ENCODE data around the gene TBXT. TPM values are rescaled to one million over a fixed set of nuclear protein-coding genes. Genes with fewer than 3 reads are reported as not detected.
"Not testable (repeated sequence)": the region's sequence is repeated elsewhere in the genome, so short reads cannot be mapped to it uniquely, and the experiment has no call there.

Gene TBXT
- total RNA-seq, 4 donors from 2014 or later = 0.17 TPM; not detected in 3

- peaks cover 0 to 8% (median 6%) of the 10 kb centered on the region in 4 donors for H3K4me1 ChIP-seq
- 85% methylated on average over 5 of the region's 5 CpGs for WGBS
- intact Hi-C loops (cut with DNase I) = no loop called here
- peaks cover 0 to 11% (median 0%) of the 10 kb centered on the region in 4 donors for H3K27me3 ChIP-seq
- H3K27ac ChIP-seq (replicated peaks in 1 of 4) = no peak overlapping the region
- H3K36me3 ChIP-seq = no peaks in the 10 kb centered on the region
- H3K4me3 ChIP-seq = no peak overlapping the region
- H3K9me3 ChIP-seq = no peaks in the 10 kb centered on the region
- TF ChIP-seq POLR2AphosphoS5 (IDR thresholded peaks at IDR 0.05) = no peak
- TF ChIP-seq CTCF (IDR thresholded peaks at IDR 0.05) = no peak
- no peak for TF ChIP-seq EP300 (IDR thresholded peaks at IDR 0.05)
- TF ChIP-seq POLR2A (IDR thresholded peaks at IDR 0.05; ENCODE audit: low read depth) = no peak
- DNase-seq (ENCODE audit: extremely low spot score) = no peak
Observed at GRCh38 chr6:166192557-166192956, 24.9 kb upstream of the TBXT start.

- WGBS = 92% methylated on average over 10 of the region's 10 CpGs
- intact Hi-C loops (cut with DNase I) = no loop called here
- H3K36me3 ChIP-seq = no peaks in the 10 kb centered on the region
- H3K27ac ChIP-seq (replicated peaks in 1 of 4) = no peak overlapping the region
- H3K27me3 ChIP-seq = peaks cover 0 to 7% (median 0%) of the 10 kb centered on the region in 4 donors
- TF ChIP-seq POLR2AphosphoS5 (IDR thresholded peaks at IDR 0.05) (no peak), EP300 (IDR thresholded peaks at IDR 0.05) (no peak), CTCF (IDR thresholded peaks at IDR 0.05) (no peak), POLR2A (IDR thresholded peaks at IDR 0.05; ENCODE audit: low read depth) (no peak)
- DNase-seq (ENCODE audit: extremely low spot score) = no peak
- no peak overlapping the region for H3K4me3 ChIP-seq
- peaks cover 0 to 8% (median 6%) of the 10 kb centered on the region in 4 donors for H3K4me1 ChIP-seq
- H3K9me3 ChIP-seq = no peaks in the 10 kb centered on the region
Observed at GRCh38 chr6:166192136-166192535, 24.5 kb upstream of the TBXT start.

GRCh38 chr6:166179704-166180103 lies 12.1 kb upstream of the TBXT start:
- WGBS = 79% methylated on average over 6 of the region's 6 CpGs
- H3K9me3 ChIP-seq = peaks cover 0 to 3% (median 0%) of the 10 kb centered on the region in 4 donors
- no peak overlapping the region for H3K27ac ChIP-seq (replicated peaks in 1 of 4)
- peaks cover 0 to 10% (median 0%) of the 10 kb centered on the region in 4 donors for H3K27me3 ChIP-seq
- intact Hi-C loops (cut with DNase I) = no loop called here
- TF ChIP-seq EP300 (IDR thresholded peaks at IDR 0.05) (no peak), CTCF (IDR thresholded peaks at IDR 0.05) (no peak), POLR2A (IDR thresholded peaks at IDR 0.05; ENCODE audit: low read depth) (no peak), POLR2AphosphoS5 (IDR thresholded peaks at IDR 0.05) (no peak)
- H3K36me3 ChIP-seq = no peaks in the 10 kb centered on the region
- H3K4me1 ChIP-seq = no peaks in the 10 kb centered on the region
- DNase-seq (ENCODE audit: extremely low spot score) = no peak
- H3K4me3 ChIP-seq = no peak overlapping the region

GRCh38 chr6:166176106-166176505 lies 8.5 kb upstream of the TBXT start:
- no peak overlapping the region for H3K4me3 ChIP-seq
- peaks cover 0 to 7% (median 6%) of the 10 kb centered on the region in 4 donors for H3K4me1 ChIP-seq
- intact Hi-C loops (cut with DNase I) = no loop called here
- no peaks in the 10 kb centered on the region for H3K9me3 ChIP-seq
- TF ChIP-seq CTCF (IDR thresholded peaks at IDR 0.05) (no peak), POLR2AphosphoS5 (IDR thresholded peaks at IDR 0.05) (no peak), EP300 (IDR thresholded peaks at IDR 0.05) (no peak), POLR2A (IDR thresholded peaks at IDR 0.05; ENCODE audit: low read depth) (no peak)
- 62% methylated on average over 2 of the region's 2 CpGs for WGBS
- no peaks in the 10 kb centered on the region for H3K36me3 ChIP-seq
- H3K27me3 ChIP-seq = peaks cover 0 to 37% (median 6%) of the 10 kb centered on the region in 4 donors
- DNase-seq (ENCODE audit: extremely low spot score) = no peak
- H3K27ac ChIP-seq (replicated peaks in 1 of 4) = no peak overlapping the region

GRCh38 chr6:166175093-166175492 lies 7.4 kb upstream of the TBXT start:
- intact Hi-C loops (cut with DNase I); H3K4me1 ChIP-seq; H3K27ac ChIP-seq (replicated peaks in 1 of 4); DNase-seq (ENCODE audit: extremely low spot score); H3K4me3 ChIP-seq; H3K9me3 ChIP-seq; H3K36me3 ChIP-seq: not testable (repeated sequence)
- WGBS = 82% methylated on average over 3 of the region's 3 CpGs
- peaks cover 0 to 46% (median 6%) of the 10 kb centered on the region in 4 donors for H3K27me3 ChIP-seq
